DOHH2 (cell line): ENCODE measurements around the gene LSAMP.

ENCODE experiments used
- H3F3A ChIP-seq: fragments of 200-600 bp; sonication (generic), shearing (Covaris generic); 2 replicates; pipeline ENCODE4 v1.6.0; 2016; ENCODE audit warnings: antibody characterized with exemption, mild to moderate bottlenecking; ENCODE audit not compliant: control insufficient read depth, insufficient read depth
- H3K27ac ChIP-seq: fragments of 200-600 bp; sonication (generic); 2 replicates; pipeline ENCODE4 v1.5.1; 2014; ENCODE audit warnings: low read depth, mild to moderate bottlenecking, low read length, moderate library complexity
- H3K27me3 ChIP-seq: fragments of 200-600 bp; sonication (generic); 2 replicates; pipeline ENCODE4 v1.6.1; 2014; ENCODE audit warnings: mild to moderate bottlenecking, low read length, mixed read lengths; ENCODE audit not compliant: control insufficient read depth
- H3K36me3 ChIP-seq: fragments of 200-600 bp; sonication (generic); 2 replicates; pipeline ENCODE4 v1.6.1; 2014; ENCODE audit warnings: mild to moderate bottlenecking, low read length, moderate library complexity, mixed read lengths; ENCODE audit not compliant: control insufficient read depth
- H3K4me1 ChIP-seq: fragments of 200-600 bp; sonication (generic); 2 replicates; pipeline ENCODE4 v1.6.1; 2014; ENCODE audit warnings: mild to moderate bottlenecking, low read length, mixed read lengths; ENCODE audit not compliant: control insufficient read depth
- H3K4me2 ChIP-seq: fragments of 200-600 bp; sonication (generic); 2 replicates; pipeline ENCODE4 v1.6.0; 2014; ENCODE audit warnings: mild to moderate bottlenecking, low read length, moderate library complexity
- H3K4me3 ChIP-seq: fragments of 200-600 bp; sonication (generic); 2 replicates; pipeline ENCODE4 v1.5.1; 2014; ENCODE audit warnings: mild to moderate bottlenecking, low read length, mixed read lengths
- H3K79me2 ChIP-seq: fragments of 200-600 bp; sonication (generic); 2 replicates; pipeline ENCODE4 v1.6.1; 2014; ENCODE audit warnings: mild to moderate bottlenecking, low read length, mixed read lengths; ENCODE audit not compliant: control insufficient read depth
- H3K9me2 ChIP-seq: fragments of 200-600 bp; sonication (generic); replicated peaks from 2 replicates; pipeline ENCODE4 v1.6.1; 2014; ENCODE audit warnings: mild to moderate bottlenecking, low read length, mixed read lengths; ENCODE audit not compliant: control insufficient read depth
- H3K9me3 ChIP-seq: fragments of 200-600 bp; sonication (generic); 2 replicates; pipeline ENCODE4 v1.6.1; 2014; ENCODE audit warnings: antibody characterized with exemption, low read length, mixed read lengths; ENCODE audit not compliant: control insufficient read depth, insufficient read depth
- H4K20me1 ChIP-seq: fragments of 200-600 bp; sonication (generic); 2 replicates; pipeline ENCODE4 v1.6.0; 2014; ENCODE audit warnings: low read depth, mild to moderate bottlenecking, antibody characterized with exemption, low read length, moderate library complexity; ENCODE audit not compliant: control insufficient read depth, insufficient read depth
- EZH2phosphoT487 ChIP-seq: fragments of 200-600 bp; sonication (generic); IDR thresholded peaks from 2 replicates; pipeline ENCODE4 v1.6.1; 2017; ENCODE audit warnings: borderline replicate concordance, mild to moderate bottlenecking, antibody characterized with exemption, low read length, moderate library complexity, mixed read lengths
- TF ChIP-seq, protein P1 (sequence below): fragments of 200-600 bp; sonication (generic); IDR thresholded peaks from one replicate; pipeline ENCODE4 v1.5.1; 2014; ENCODE audit warnings: antibody characterized with exemption, mild to moderate bottlenecking, low read depth, low read length; ENCODE audit not compliant: poor library complexity, severe bottlenecking

Gene LSAMP

DNA sequence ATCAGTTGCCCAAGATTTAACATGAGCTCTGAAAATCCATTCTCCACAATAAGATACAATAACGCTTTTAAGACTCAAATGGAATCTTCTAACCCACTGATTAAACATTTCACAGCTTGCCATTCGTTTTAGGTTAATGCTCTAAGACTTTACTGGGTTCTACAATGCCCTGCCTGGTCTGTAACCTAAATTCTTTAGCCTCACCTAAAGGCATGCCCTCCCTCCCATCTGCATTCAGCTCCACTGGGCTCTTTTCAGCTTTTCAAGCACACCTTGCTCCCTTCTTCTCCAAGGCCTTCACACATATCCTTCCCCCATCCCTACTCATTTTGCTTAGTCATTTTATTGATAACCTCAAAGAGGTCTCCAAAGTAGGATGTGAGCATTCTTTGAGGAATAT lies 290.9 kb downstream of the LSAMP start:
- no peak overlapping the region for H3K4me2 ChIP-seq
- H3F3A ChIP-seq, result no peaks in the 10 kb centered on the region
- H4K20me1 ChIP-seq, result no peaks in the 10 kb centered on the region
- no peak overlapping the region for H3K4me3 ChIP-seq
- no peaks in the 10 kb centered on the region for H3K9me2 ChIP-seq
- no peaks in the 10 kb centered on the region for H3K36me3 ChIP-seq
- no peaks in the 10 kb centered on the region for H3K9me3 ChIP-seq
- H3K79me2 ChIP-seq, result no peaks in the 10 kb centered on the region
- H3K27me3 ChIP-seq, result no peaks in the 10 kb centered on the region
- TF ChIP-seq EZH2phosphoT487, result no peak
- TF ChIP-seq, protein P1, sequence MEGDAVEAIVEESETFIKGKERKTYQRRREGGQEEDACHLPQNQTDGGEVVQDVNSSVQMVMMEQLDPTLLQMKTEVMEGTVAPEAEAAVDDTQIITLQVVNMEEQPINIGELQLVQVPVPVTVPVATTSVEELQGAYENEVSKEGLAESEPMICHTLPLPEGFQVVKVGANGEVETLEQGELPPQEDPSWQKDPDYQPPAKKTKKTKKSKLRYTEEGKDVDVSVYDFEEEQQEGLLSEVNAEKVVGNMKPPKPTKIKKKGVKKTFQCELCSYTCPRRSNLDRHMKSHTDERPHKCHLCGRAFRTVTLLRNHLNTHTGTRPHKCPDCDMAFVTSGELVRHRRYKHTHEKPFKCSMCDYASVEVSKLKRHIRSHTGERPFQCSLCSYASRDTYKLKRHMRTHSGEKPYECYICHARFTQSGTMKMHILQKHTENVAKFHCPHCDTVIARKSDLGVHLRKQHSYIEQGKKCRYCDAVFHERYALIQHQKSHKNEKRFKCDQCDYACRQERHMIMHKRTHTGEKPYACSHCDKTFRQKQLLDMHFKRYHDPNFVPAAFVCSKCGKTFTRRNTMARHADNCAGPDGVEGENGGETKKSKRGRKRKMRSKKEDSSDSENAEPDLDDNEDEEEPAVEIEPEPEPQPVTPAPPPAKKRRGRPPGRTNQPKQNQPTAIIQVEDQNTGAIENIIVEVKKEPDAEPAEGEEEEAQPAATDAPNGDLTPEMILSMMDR, result no peak
- no peaks in the 10 kb centered on the region for H3K4me1 ChIP-seq
- H3K27ac ChIP-seq, result no peak overlapping the region

DNA sequence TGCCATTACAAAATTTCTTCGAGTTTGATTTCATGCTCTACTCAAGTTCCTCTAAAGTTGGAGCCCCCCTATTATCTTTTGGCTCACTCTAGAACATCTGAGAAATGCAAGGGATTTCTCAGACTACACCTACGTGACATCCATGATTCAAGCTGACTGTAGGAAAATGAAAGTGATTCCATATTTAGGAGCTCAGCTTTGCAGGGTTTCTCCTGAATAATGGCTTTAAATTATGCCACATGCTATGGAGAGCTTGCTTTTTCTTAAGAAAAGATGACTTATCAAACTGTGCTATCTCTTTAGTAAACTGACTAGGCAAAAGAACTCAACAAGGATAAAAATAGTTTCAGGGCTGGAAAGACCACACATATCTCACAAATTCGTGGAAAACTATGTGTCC lies 292.1 kb downstream of the LSAMP start:
- TF ChIP-seq, protein P1, result no peak
- no peak for TF ChIP-seq EZH2phosphoT487
- no peak overlapping the region for H3K27ac ChIP-seq
- no peaks in the 10 kb centered on the region for H3K27me3 ChIP-seq
- no peak overlapping the region for H3K4me3 ChIP-seq
- no peaks in the 10 kb centered on the region for H4K20me1 ChIP-seq
- H3K9me2 ChIP-seq, result no peaks in the 10 kb centered on the region
- no peaks in the 10 kb centered on the region for H3K4me1 ChIP-seq
- H3F3A ChIP-seq, result no peaks in the 10 kb centered on the region
- no peaks in the 10 kb centered on the region for H3K36me3 ChIP-seq
- H3K9me3 ChIP-seq, result no peaks in the 10 kb centered on the region
- no peak overlapping the region for H3K4me2 ChIP-seq
- H3K79me2 ChIP-seq, result no peaks in the 10 kb centered on the region

DNA sequence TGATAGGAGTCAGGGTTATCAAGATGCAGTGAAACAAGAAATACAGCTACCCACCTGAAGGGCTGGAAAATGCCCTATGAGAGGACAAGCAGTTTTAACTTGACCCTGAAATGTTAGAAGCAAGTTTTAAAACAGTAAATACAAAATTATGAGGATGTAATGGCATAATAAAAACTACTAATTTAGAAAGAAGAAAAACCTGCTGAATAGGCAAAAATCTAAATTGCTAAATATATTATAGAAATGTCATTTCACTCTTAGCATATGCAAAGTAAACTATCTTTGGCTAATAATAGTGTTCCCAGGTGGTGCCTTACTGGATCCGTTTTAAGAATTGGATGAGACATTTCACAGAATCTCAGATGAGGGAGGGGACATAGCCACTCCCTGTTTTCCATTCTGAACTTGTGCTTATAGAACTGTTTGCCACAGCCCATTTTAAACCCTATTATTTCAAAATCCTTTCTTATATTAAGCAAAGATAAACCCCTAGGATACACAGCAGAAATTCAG lies 294.6 kb downstream of the LSAMP start:
- H3K4me3 ChIP-seq, result no peak overlapping the region
- H3K79me2 ChIP-seq, result no peaks in the 10 kb centered on the region
- H3K27me3 ChIP-seq, result no peaks in the 10 kb centered on the region
- H3K4me1 ChIP-seq, result no peaks in the 10 kb centered on the region
- TF ChIP-seq, protein P1, result no peak
- no peak for TF ChIP-seq EZH2phosphoT487
- no peak overlapping the region for H3K27ac ChIP-seq
- no peaks in the 10 kb centered on the region for H3F3A ChIP-seq
- H3K4me2 ChIP-seq, result no peak overlapping the region
- no peaks in the 10 kb centered on the region for H3K36me3 ChIP-seq
- no peaks in the 10 kb centered on the region for H3K9me2 ChIP-seq
- no peaks in the 10 kb centered on the region for H4K20me1 ChIP-seq
- no peaks in the 10 kb centered on the region for H3K9me3 ChIP-seq
